Mesothelial cell of epicardium (in vitro differentiated cells): ENCODE data around the gene ZNF783. TPM values are rescaled to one million over a fixed set of nuclear protein-coding genes. Genes with fewer than 3 reads are reported as not detected.
"Not testable (repeated sequence)": the region's sequence is repeated elsewhere in the genome, so short reads cannot be mapped to it uniquely, and the experiment has no call there.

ENCODE experiments used
- DNase-seq, 2 experiments: peaks; one replicate each; pipeline ENCODE4 v3.0.0; 2021; ENCODE audit warnings: low spot score in 2 of 2; ENCODE audit not compliant: unreplicated experiment in 2 of 2
- H3K27ac Mint-ChIP-seq: 2 replicates; pipeline ENCODE4 v1.8.0; 2021; ENCODE audit warnings: mixed read lengths
- H3K27me3 Mint-ChIP-seq: 2 replicates; pipeline ENCODE4 v1.8.0; 2021; ENCODE audit warnings: low read depth, mixed read lengths
- H3K36me3 Mint-ChIP-seq: 2 replicates; pipeline ENCODE4 v1.8.0; 2021; ENCODE audit warnings: mixed read lengths
- H3K4me1 Mint-ChIP-seq: 2 replicates; pipeline ENCODE4 v1.8.0; 2021; ENCODE audit warnings: mixed read lengths
- H3K4me3 Mint-ChIP-seq: 2 replicates; pipeline ENCODE4 v1.8.0; 2021; ENCODE audit warnings: mild to moderate bottlenecking, moderate library complexity, mixed read lengths
- H3K9me3 Mint-ChIP-seq: 2 replicates; pipeline ENCODE4 v1.8.0; 2021; ENCODE audit warnings: mixed read lengths
- total RNA-seq: library from RNA; stranded (reverse); gene quantifications from 3 replicates; pipeline ENCODE4 v1.2.1, GENCODE V29; 2021
- TF ChIP-seq, protein P1 (sequence below): fragments of 200-600 bp; sonication (generic); IDR thresholded peaks from one replicate; pipeline ENCODE4 v1.5.0; 2021; ENCODE audit warnings: antibody characterized with exemption; ENCODE audit not compliant: unreplicated experiment

Gene ZNF783
- total RNA-seq, 1 donor from 2014 or later: 35.5 TPM

DNA sequence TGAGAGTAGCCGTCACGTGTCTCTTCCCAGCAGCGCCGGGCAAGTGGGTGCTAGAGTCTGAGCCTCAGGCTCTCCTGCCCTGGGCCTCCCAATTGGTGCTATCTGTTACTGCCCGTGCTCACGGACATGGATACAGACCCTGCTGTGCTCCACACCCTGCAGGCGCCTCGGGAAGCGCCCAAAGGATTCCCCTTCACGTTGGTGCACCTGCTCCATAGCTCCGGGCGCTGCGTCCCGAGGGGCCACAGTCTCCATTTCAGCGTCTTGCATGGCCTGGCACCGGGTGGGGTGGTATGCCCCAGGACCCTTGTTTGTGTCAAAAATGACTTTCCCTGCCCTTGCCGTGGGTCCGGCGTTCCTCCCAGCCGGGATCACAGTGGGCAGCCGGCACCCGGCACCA, 36.3 kb upstream of the ZNF783 start:
- no peak overlapping the region for H3K4me3 Mint-ChIP-seq
- DNase-seq: no peak
- no peaks in the 10 kb centered on the region for H3K9me3 Mint-ChIP-seq
- H3K27me3 Mint-ChIP-seq: peaks cover 6% of the 10 kb centered on the region
- H3K27ac Mint-ChIP-seq: no peak overlapping the region
- no peaks in the 10 kb centered on the region for H3K4me1 Mint-ChIP-seq
- peaks cover 32% of the 10 kb centered on the region for H3K36me3 Mint-ChIP-seq
- TF ChIP-seq, protein P1, sequence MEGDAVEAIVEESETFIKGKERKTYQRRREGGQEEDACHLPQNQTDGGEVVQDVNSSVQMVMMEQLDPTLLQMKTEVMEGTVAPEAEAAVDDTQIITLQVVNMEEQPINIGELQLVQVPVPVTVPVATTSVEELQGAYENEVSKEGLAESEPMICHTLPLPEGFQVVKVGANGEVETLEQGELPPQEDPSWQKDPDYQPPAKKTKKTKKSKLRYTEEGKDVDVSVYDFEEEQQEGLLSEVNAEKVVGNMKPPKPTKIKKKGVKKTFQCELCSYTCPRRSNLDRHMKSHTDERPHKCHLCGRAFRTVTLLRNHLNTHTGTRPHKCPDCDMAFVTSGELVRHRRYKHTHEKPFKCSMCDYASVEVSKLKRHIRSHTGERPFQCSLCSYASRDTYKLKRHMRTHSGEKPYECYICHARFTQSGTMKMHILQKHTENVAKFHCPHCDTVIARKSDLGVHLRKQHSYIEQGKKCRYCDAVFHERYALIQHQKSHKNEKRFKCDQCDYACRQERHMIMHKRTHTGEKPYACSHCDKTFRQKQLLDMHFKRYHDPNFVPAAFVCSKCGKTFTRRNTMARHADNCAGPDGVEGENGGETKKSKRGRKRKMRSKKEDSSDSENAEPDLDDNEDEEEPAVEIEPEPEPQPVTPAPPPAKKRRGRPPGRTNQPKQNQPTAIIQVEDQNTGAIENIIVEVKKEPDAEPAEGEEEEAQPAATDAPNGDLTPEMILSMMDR: no peak

DNA sequence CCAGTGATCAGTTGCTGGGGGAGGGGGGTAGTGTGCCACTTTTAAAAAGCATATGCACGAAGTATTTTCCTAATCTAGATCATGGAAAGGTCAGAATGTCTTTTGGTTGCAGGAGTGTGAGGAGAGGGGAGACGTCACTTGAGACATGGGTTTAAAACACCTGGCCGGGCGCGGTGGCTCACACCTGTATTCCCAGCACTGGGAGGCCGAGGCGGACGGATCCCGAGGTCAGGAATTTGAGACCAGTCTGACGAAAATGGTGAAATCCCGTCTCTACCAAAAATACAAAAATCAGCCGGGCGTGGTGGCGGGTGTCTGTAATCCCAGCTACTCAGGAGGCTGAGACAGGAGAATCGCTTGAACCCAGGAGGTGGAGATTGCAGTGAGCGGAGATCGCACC, 35.6 kb upstream of the ZNF783 start:
- not testable (repeated sequence) for H3K9me3 Mint-ChIP-seq, H3K27ac Mint-ChIP-seq, H3K27me3 Mint-ChIP-seq, H3K4me1 Mint-ChIP-seq, DNase-seq, H3K4me3 Mint-ChIP-seq
- peaks cover 27% of the 10 kb centered on the region for H3K36me3 Mint-ChIP-seq

DNA sequence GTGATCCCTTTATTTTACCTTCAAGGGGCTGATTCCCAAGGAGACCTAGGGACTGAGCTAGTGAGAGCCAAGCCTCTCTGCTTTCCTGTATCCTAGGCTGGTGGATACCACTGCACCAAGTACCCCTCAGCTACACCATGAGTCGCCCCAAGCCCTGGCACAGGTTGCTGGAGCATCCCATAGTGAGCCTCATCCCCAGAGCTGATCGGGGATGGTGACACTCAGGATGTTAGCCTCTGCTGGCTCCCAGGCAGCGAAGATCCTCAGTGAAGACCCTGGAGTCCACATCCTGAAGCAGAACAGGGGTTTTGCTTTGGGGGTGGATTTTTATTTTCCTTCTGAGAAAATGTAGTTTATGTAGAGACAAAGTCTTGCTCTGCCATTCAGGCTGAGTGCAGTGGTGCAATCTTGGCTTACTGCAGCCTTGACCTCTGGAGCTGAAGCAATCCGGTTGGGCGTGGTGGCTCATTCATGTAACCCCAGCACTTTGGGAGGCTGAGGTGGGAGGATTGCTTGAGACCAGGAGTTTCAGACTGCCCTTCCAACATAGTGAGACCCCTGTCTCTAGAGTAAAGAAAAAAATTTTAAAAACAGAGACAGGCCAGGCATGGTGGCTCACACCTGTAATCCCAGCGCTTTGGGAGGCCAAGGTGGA, 35.0 kb upstream of the ZNF783 start:
- DNase-seq: no peak
- Mint-ChIP-seq H3K36me3 (peaks cover 22% of the 10 kb centered on the region), H3K4me1 (no peaks in the 10 kb centered on the region), H3K27ac (no peak overlapping the region), H3K27me3 (peaks cover 6% of the 10 kb centered on the region), H3K9me3 (no peaks in the 10 kb centered on the region), H3K4me3 (no peak overlapping the region)
- TF ChIP-seq, protein P1: no peak

DNA sequence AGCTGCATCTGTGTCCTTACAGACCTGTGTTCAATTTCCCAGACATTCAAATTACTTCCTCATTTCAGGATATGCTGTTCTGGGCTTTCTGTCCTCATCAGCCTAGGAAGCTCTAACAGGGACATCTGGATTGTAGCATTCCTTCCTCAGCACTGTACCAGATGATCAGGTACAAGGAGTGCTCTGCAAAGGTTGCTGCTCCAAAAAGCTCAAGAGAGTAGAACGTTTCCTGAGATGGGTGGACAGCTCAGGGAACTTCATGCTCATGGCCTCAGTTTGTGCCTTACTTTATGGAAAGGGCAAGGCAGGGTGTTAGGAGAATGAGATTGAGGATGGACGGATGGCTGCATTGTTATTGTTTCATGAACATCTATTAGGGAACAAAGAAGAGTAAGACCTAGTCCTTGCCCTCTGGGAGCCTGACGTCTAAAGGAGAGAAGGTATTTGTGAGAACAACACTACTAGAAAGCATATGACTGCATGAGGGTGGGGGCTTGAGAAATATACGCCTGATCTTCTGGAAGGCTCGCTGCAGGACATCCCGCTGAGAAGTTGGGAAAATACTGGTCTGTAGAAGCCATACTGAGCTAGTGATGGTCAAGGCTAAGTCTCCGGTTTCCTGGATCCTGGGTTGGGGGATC, 33.0 kb upstream of the ZNF783 start:
- H3K9me3 Mint-ChIP-seq: no peaks in the 10 kb centered on the region
- H3K4me1 Mint-ChIP-seq: no peaks in the 10 kb centered on the region
- H3K4me3 Mint-ChIP-seq: no peak overlapping the region
- DNase-seq: no peak
- no peak overlapping the region for H3K27ac Mint-ChIP-seq
- TF ChIP-seq, protein P1: no peak
- H3K27me3 Mint-ChIP-seq: peaks cover 6% of the 10 kb centered on the region
- H3K36me3 Mint-ChIP-seq: peaks cover 16% of the 10 kb centered on the region

DNA sequence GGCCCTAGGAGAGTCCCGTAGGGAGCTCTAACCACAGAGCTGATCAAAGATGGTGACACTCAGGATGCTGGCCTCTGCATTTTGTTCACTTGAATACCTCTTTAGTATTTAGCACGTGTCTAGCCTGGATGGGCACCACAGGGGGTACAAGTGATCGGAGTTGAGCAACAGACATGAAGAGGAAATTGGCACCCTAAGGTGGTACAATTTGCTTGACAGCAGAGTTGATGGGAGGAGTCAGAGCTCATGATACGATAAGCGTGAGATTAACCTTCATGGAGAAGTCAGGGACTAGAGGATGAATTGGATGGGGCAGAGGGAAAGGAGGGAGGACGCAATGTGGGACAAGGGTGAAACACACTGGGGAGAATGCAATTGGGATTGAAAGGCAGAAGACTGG, 32.5 kb upstream of the ZNF783 start:
- no peaks in the 10 kb centered on the region for H3K9me3 Mint-ChIP-seq
- no peak overlapping the region for H3K4me3 Mint-ChIP-seq
- no peak overlapping the region for H3K27ac Mint-ChIP-seq
- H3K4me1 Mint-ChIP-seq: no peaks in the 10 kb centered on the region
- DNase-seq: no peak
- H3K36me3 Mint-ChIP-seq: peaks cover 15% of the 10 kb centered on the region
- H3K27me3 Mint-ChIP-seq: peaks cover 6% of the 10 kb centered on the region
- TF ChIP-seq, protein P1: no peak

DNA sequence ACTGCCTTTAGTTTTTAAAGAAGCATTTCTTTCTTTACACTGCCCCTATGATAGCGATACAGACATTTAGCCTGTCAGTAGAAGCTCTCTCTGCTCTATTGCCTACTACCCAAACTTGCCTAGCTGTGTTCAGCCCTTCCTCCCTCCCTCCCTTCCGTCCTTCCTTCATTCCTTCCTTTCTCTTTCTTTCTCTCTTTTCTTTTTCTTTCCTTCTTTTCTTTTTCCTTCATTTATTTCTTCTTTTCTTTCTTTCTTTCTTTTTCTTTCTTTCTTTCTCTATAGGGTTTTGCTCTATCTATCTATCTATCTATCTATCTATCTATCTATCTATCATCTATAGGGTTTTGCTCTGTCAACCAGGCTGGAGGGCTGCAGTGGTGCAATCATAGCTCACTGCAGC, 29.6 kb upstream of the ZNF783 start:
- Mint-ChIP-seq H3K27me3 (peaks cover 12% of the 10 kb centered on the region), H3K4me1 (no peaks in the 10 kb centered on the region), H3K36me3 (no peaks in the 10 kb centered on the region), H3K4me3 (no peak overlapping the region), H3K27ac (no peak overlapping the region), H3K9me3 (no peaks in the 10 kb centered on the region)
- no peak for DNase-seq
- TF ChIP-seq, protein P1: no peak

DNA sequence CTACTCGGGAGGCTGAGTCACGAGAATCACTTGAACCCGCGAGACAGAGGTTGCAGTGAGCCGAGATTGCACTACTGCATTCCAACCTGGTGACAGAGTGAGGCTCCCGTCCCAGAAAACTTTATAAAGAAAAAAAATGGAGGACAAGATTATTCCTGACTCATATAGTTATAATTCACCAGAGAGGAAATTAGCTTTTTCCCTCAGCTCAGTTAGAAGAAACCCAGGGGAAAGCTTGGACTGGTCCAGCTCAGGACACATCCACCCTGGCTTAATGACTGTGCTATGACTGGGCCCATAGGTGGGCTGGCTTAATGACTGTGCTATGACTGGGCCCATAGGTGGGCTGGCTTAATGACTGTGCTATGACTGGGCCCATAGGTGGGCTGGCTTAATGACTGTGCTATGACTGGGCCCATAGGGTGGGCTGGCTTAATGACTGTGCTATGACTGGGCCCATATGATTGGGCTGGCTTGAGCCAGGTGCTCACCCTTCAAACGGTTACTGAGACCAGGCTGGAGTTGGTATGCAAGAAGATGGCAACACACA, 28.3 kb upstream of the ZNF783 start:
- not testable (repeated sequence) for H3K27ac Mint-ChIP-seq, H3K9me3 Mint-ChIP-seq, DNase-seq, H3K4me3 Mint-ChIP-seq, H3K4me1 Mint-ChIP-seq, H3K36me3 Mint-ChIP-seq
- H3K27me3 Mint-ChIP-seq: peaks cover 12% of the 10 kb centered on the region
